Omental fat pad (tissue), 4 donors: ENCODE results near the gene HLCS. TPM values are rescaled to one million over a fixed set of nuclear protein-coding genes. Genes with fewer than 3 reads are reported as not detected.

Experiments used
- ATAC-seq: fragments of 150-250 bp; one replicate; pipeline ENCODE4 v1.9.1; 2016; ENCODE audit warnings: mild to moderate bottlenecking, moderate library complexity; ENCODE audit not compliant: low FRiP score
- DNase-seq: peaks from one replicate; pipeline ENCODE4 v3.0.0-alpha.2; 2019; ENCODE audit warnings: low spot score
- CTCF ChIP-seq, 3 donors: fragments of 450-650 bp; IDR thresholded peaks; one replicate each; pipeline ENCODE4 v1.5.1; 2016 to 2017; ENCODE audit warnings: antibody characterized with exemption in 3 of 3, mild to moderate bottlenecking in 3 of 3, moderate library complexity in 2 of 3
- total RNA-seq, 4 donors: library from RNA; depleted of rRNA; stranded (reverse); fragments of >200 nt; gene quantifications; one replicate each; pipeline ENCODE4 v1.1.0, GENCODE V29; 2016

The HLCS gene
- total RNA-seq, 4 donors from 2014 or later, result 14.3 to 19.3 (median 17.6) TPM

GRCh38 chr21:36845790-36846189 is 120.7 kb downstream of the HLCS start:
- DNase-seq (no peak), ATAC-seq (no peak)
- no peak for TF ChIP-seq CTCF (IDR thresholded peaks at IDR 0.05)

GRCh38 chr21:36845070-36845469 is 121.4 kb downstream of the HLCS start:
- no peak for ATAC-seq
- no peak for DNase-seq
- TF ChIP-seq CTCF (IDR thresholded peaks at IDR 0.05), result no peak

- no peak for DNase-seq
- TF ChIP-seq CTCF (IDR thresholded peaks at IDR 0.05), result no peak
- no peak for ATAC-seq
These were observed 124.6 kb downstream of the HLCS start for GRCh38 chr21:36841866-36842265.

- DNase-seq (no peak), ATAC-seq (no peak)
- TF ChIP-seq CTCF (IDR thresholded peaks at IDR 0.05), result no peak
These were observed 126.7 kb downstream of the HLCS start for GRCh38 chr21:36839735-36840134.

GRCh38 chr21:36839123-36839522 is 127.3 kb downstream of the HLCS start:
- no peak for TF ChIP-seq CTCF (IDR thresholded peaks at IDR 0.05)
- DNase-seq (no peak), ATAC-seq (no peak)

- DNase-seq (no peak), ATAC-seq (no peak)
- no peak for TF ChIP-seq CTCF (IDR thresholded peaks at IDR 0.05)
These were observed 131.1 kb downstream of the HLCS start for GRCh38 chr21:36835383-36835795.

- ATAC-seq (no peak), DNase-seq (no peak)
- TF ChIP-seq CTCF (IDR thresholded peaks at IDR 0.05), result no peak
These were observed 132.3 kb downstream of the HLCS start for GRCh38 chr21:36834192-36834591.
